Stimulated activated CD4-positive, alpha-beta T cell treated with anti-CD3 and anti-CD28 coated beads, Interleukin-1b, Interleukin-23, amount 100 ng/mL, for 24 hours (primary cell): ENCODE data around the gene TAS2R30.

Source experiments
- DNase-seq, 4 experiments: peaks; one replicate each; pipeline ENCODE4 v3.0.0-alpha.2; 2020; ENCODE audit warnings: low read depth in 4 of 4, low spot score in 1 of 4

TAS2R30 gene

GRCh38 chr12:11134305-11134704, at the start of gene TAS2R30:
Gene TAS2R30 (minus strand): TSS chr12:11134644. CDS start chr12:11134244, 400 bp downstream.
- no peak for DNase-seq

GRCh38 chr12:11183011-11183410, 48.6 kb upstream of the TAS2R30 start:
- no peak for DNase-seq

GRCh38 chr12:11182529-11182928, 48.1 kb upstream of the TAS2R30 start:
- no peak for DNase-seq

- DNase-seq, result no peak
Measured at GRCh38 chr12:11178250-11178649, 43.8 kb upstream of the TAS2R30 start.

GRCh38 chr12:11174022-11174421, 39.6 kb upstream of the TAS2R30 start:
- no peak for DNase-seq

- DNase-seq, result no peak
Measured at GRCh38 chr12:11171969-11172675, 37.7 kb upstream of the TAS2R30 start.

- peak; percentile 65 to 80 (median 75) for DNase-seq
Measured at GRCh38 chr12:11171145-11171968, 36.9 kb upstream of the TAS2R30 start, which contains the start of gene SMIM10L1. Gene SMIM10L1 (plus strand): TSS chr12:11171194. CDS start chr12:11171357, 163 bp downstream.

GRCh38 chr12:11170810-11171144, 36.3 kb upstream of the TAS2R30 start:
- DNase-seq, result no peak

GRCh38 chr12:11166300-11166699, 31.9 kb upstream of the TAS2R30 start:
- no peak for DNase-seq

GRCh38 chr12:11164384-11164783, 29.9 kb upstream of the TAS2R30 start:
- DNase-seq, result no peak

- no peak for DNase-seq
Measured at GRCh38 chr12:11162502-11162901, 28.1 kb upstream of the TAS2R30 start.

GRCh38 chr12:11158885-11159444, 24.5 kb upstream of the TAS2R30 start:
- DNase-seq, result no peak

GRCh38 chr12:11154400-11154925, 20.0 kb upstream of the TAS2R30 start:
- no peak for DNase-seq

- no peak for DNase-seq
Measured at GRCh38 chr12:11152725-11153124, 18.3 kb upstream of the TAS2R30 start.

GRCh38 chr12:11150832-11151231, 16.4 kb upstream of the TAS2R30 start:
- DNase-seq, result no peak

- no peak for DNase-seq
Measured at GRCh38 chr12:11147420-11147819, 13.0 kb upstream of the TAS2R30 start.

- no peak for DNase-seq
Measured at GRCh38 chr12:11144297-11144696, 9.9 kb upstream of the TAS2R30 start.

GRCh38 chr12:11143352-11143751, 8.9 kb upstream of the TAS2R30 start:
- no peak for DNase-seq

- DNase-seq, result no peak
Measured at GRCh38 chr12:11136075-11136474, 1.6 kb upstream of the TAS2R30 start.

- DNase-seq, result no peak
Measured at GRCh38 chr12:11133816-11134215, 628 bp downstream of the TAS2R30 start.

- DNase-seq, result no peak
Measured at GRCh38 chr12:11133162-11133561, 1.3 kb downstream of the TAS2R30 start.

- DNase-seq, result no peak
Measured at GRCh38 chr12:11130999-11131398, 3.4 kb downstream of the TAS2R30 start.
